Liver (tissue), 9 donors: ENCODE results near the gene BRI3. TPM values are rescaled to one million over a fixed set of nuclear protein-coding genes. Genes with fewer than 3 reads are reported as not detected.

Source experiments
- DNase-seq: peaks from one replicate; pipeline ENCODE4 v3.0.0-alpha.2; 2017; ENCODE audit warnings: low spot score
- H3K27ac ChIP-seq, 2 donors: one replicate each; pipeline ENCODE4 v1.7.0; 2013; ENCODE audit warnings: inconsistent platforms in 2 of 2, low read length in 2 of 2, control low read depth in 1 of 2, low read depth in 1 of 2, mild to moderate bottlenecking in 1 of 2
- H3K27me3 ChIP-seq, 4 donors: one replicate each; pipeline versions ENCODE4 v1.6.1 to v1.7.0; 2013; ENCODE audit warnings: low read length in 3 of 4, inconsistent platforms in 1 of 4, mild to moderate bottlenecking in 1 of 4, moderate library complexity in 1 of 4; ENCODE audit not compliant: control insufficient read depth in 4 of 4, insufficient read depth in 4 of 4
- H3K36me3 ChIP-seq, 4 donors: one replicate each; pipeline versions ENCODE4 v1.6.1 to v1.7.0; 2013; ENCODE audit warnings: low read length in 3 of 4, mild to moderate bottlenecking in 3 of 4, low read depth in 1 of 4, moderate library complexity in 1 of 4; ENCODE audit not compliant: control insufficient read depth in 4 of 4, insufficient read depth in 3 of 4
- H3K4me1 ChIP-seq, 4 donors: one replicate each; pipeline versions ENCODE4 v1.6.1 to v1.7.0; 2013; ENCODE audit warnings: low read length in 3 of 4, mild to moderate bottlenecking in 3 of 4, moderate library complexity in 1 of 4; ENCODE audit not compliant: control insufficient read depth in 4 of 4, insufficient read depth in 4 of 4
- H3K4me3 ChIP-seq, 3 donors: one replicate each; pipeline versions ENCODE4 v1.6.1 to v1.7.0; 2013; ENCODE audit warnings: low read length in 3 of 3, control low read depth in 1 of 3, low read depth in 1 of 3, mild to moderate bottlenecking in 1 of 3
- H3K9ac ChIP-seq, 2 donors: one replicate each; pipeline ENCODE4 v1.7.0; 2013; ENCODE audit warnings: low read length in 2 of 2, mild to moderate bottlenecking in 2 of 2, moderate library complexity in 2 of 2, control low read depth in 1 of 2, low read depth in 1 of 2
- H3K9me3 ChIP-seq, 4 donors: one replicate each; pipeline versions ENCODE4 v1.6.1 to v1.7.0; 2013; ENCODE audit warnings: low read length in 3 of 4; ENCODE audit not compliant: control insufficient read depth in 4 of 4
- CTCF ChIP-seq: fragments of 150-350 bp; IDR thresholded peaks from 2 replicates; pipeline ENCODE4 v1.5.1; 2017; ENCODE audit warnings: improper control_type of control experiment, low read depth, low read length; ENCODE audit not compliant: missing input control
- EGR1 ChIP-seq, 2 donors: IDR thresholded peaks; 2 replicates each; pipeline ENCODE4 v1.6.1; 2016 to 2018; ENCODE audit warnings: antibody characterized with exemption in 2 of 2, low read depth in 2 of 2
- FOXA2 ChIP-seq: IDR thresholded peaks from 2 replicates; pipeline ENCODE4 v1.6.1; 2016; ENCODE audit warnings: antibody characterized with exemption
- GABPA ChIP-seq, 2 donors: IDR thresholded peaks in 1 of 2; conservative IDR thresholded peaks in 1 of 2; 2 replicates each; pipeline ENCODE4 v1.6.1; 2016; ENCODE audit warnings: antibody characterized with exemption in 2 of 2, mild to moderate bottlenecking in 1 of 2, moderate library complexity in 1 of 2
- HNF4A ChIP-seq, 2 donors: conservative IDR thresholded peaks; 2 replicates each; pipeline ENCODE4 v1.6.1; 2016; ENCODE audit warnings: antibody characterized with exemption in 2 of 2, mild to moderate bottlenecking in 2 of 2
- HNF4G ChIP-seq: IDR thresholded peaks from 2 replicates; pipeline ENCODE4 v1.6.1; 2016; ENCODE audit warnings: antibody characterized with exemption
- JUND ChIP-seq, 2 donors: IDR thresholded peaks; 2 replicates each; pipeline ENCODE4 v1.6.1; 2016; ENCODE audit warnings: antibody characterized with exemption in 2 of 2
- MAX ChIP-seq: IDR thresholded peaks from 2 replicates; pipeline ENCODE4 v1.6.1; 2016; ENCODE audit warnings: antibody characterized with exemption
- NR2F2 ChIP-seq: IDR thresholded peaks from 2 replicates; pipeline ENCODE4 v1.6.1; 2016; ENCODE audit warnings: antibody characterized with exemption
- RXRA ChIP-seq, 2 donors: IDR thresholded peaks; 2 replicates each; pipeline ENCODE4 v1.6.1; 2017 to 2018; ENCODE audit warnings: antibody characterized with exemption in 2 of 2, mild to moderate bottlenecking in 1 of 2
- TAF1 ChIP-seq: conservative IDR thresholded peaks from 2 replicates; pipeline ENCODE4 v1.6.1; 2016; ENCODE audit warnings: antibody characterized with exemption, mild to moderate bottlenecking
- YY1 ChIP-seq: IDR thresholded peaks from 2 replicates; pipeline ENCODE4 v1.6.1; 2016; ENCODE audit warnings: antibody characterized with exemption, mild to moderate bottlenecking
- ZBTB33 ChIP-seq: IDR thresholded peaks from 2 replicates; pipeline ENCODE4 v1.6.1; 2016; ENCODE audit warnings: antibody characterized with exemption
- WGBS: extraction: QIAGEN DNeasy Blood & Tissue Kit; methylation state at CpG from one replicate; pipeline ENCODE4 v1.1.7; 2013; 5-methylcytosine and 5-hydroxymethylcytosine counted together
- polyA plus RNA-seq, 2 donors: library from polyadenylated mRNA; stranded (reverse) in 1 of 2; unstranded in 1 of 2; fragments of 200-250 nt in 1 of 2; fragments of >200 nt in 1 of 2; fragmentation: Nextera tagmentation in 1 of 2; extraction: Ambion mirVana in 1 of 2; gene quantifications; one replicate each; pipeline versions ENCODE4 v1.2.1 to v1.2.3, GENCODE V29; 2013 to 2015
- total RNA-seq, 2 donors: library from RNA; depleted of rRNA; stranded (reverse); fragments of >200 nt; gene quantifications; one replicate each; pipeline ENCODE4 v1.2.3, GENCODE V29; 2014
- TF ChIP-seq, protein P1 (sequence below): IDR thresholded peaks from 2 replicates; pipeline ENCODE4 v1.6.1; 2016; ENCODE audit warnings: antibody characterized with exemption, mild to moderate bottlenecking
- TF ChIP-seq, protein P2 (sequence below): IDR thresholded peaks from 2 replicates; pipeline ENCODE4 v1.6.1; 2016; ENCODE audit warnings: antibody characterized with exemption
- donor health status: healthy.
- donor health status: healthy.
- donor health status: healthy.
- donor health status: healthy.
- donor health status: healthy.

Gene BRI3
- total and polyA plus RNA-seq, 4 donors: 14.0 to 80.4 (median 49.7) TPM

DNA sequence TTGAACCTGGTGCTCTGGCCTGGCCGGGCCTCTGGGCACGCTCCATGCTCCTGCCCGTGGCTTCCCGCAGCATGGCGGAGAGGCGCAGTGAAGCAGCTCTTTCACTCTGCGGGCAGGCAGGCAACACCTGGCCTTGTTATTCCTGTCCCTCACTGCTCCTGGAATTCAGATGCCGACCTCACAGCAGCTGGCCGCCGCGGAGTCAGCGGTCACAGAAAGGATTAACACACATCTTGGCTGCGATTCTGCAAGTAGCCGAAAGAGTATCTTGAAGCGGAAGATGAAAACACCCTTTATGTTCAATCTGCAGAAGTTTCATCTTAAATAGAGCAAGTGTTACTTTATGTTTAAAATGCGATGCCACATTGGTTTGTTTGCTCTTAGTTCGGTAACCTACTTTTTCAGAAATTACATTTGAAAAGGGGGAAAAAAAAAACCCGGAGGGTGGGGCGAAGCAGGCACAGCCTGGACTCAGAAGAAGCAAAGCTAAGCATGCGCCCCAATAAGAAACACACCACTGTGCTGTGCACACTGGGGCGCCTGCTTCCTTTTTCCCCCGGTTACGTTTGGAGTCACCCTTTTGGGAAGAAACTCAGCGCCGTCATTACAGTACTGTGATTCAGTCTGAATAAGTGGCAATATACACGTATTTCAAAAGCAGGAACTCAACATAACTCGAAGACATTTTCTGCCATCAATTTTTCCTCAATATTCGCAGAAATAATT is 42.3 kb downstream of the BRI3 start:
- no peak overlapping the region for H3K27ac ChIP-seq
- H3K4me1 ChIP-seq: no peaks in the 10 kb centered on the region
- H3K27me3 ChIP-seq: no peaks in the 10 kb centered on the region
- H3K9me3 ChIP-seq: no peaks in the 10 kb centered on the region
- no peak overlapping the region for H3K9ac ChIP-seq
- TF ChIP-seq GABPA (IDR thresholded peaks at IDR 0.05 in 1 of 2, conservative IDR thresholded peaks at IDR 0.05 in 1 of 2): no peak
- TF ChIP-seq TAF1: no peak
- TF ChIP-seq NR2F2: no peak
- TF ChIP-seq MAX: no peak
- TF ChIP-seq FOXA2: no peak
- TF ChIP-seq JUND (IDR thresholded peaks at IDR 0.05): no peak
- no peak for TF ChIP-seq CTCF
- TF ChIP-seq HNF4G: no peak
- TF ChIP-seq RXRA (IDR thresholded peaks at IDR 0.05): no peak
- 83% methylated on average over 28 of the region's 28 CpGs for WGBS
- no peak overlapping the region for H3K4me3 ChIP-seq
- DNase-seq: no peak
- H3K36me3 ChIP-seq: no peaks in the 10 kb centered on the region

DNA sequence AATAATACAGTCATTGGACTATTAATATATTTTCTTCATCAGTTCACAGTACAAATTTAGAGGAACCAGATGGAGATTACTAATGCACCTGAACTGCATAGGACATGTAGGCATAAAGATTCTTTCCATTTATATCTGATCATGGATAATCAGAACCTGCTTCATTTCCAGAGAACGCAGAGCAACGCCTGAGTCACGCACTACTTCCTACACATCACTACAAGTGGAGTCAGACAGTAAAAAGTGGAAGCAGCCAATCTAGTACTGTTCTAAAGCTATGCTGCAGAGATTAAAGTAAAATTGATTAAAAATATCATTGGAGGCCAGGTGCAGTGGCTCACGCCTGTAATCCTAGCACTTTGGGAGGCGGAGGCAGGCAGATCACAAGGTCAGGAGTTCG is 43.3 kb downstream of the BRI3 start:
- Histone ChIP-seq H3K27ac (no peak overlapping the region), H3K36me3 (no peaks in the 10 kb centered on the region), H3K9me3 (no peaks in the 10 kb centered on the region), H3K4me1 (no peaks in the 10 kb centered on the region), H3K4me3 (no peak overlapping the region), H3K27me3 (no peaks in the 10 kb centered on the region), H3K9ac (no peak overlapping the region)
- no peak for TF ChIP-seq ZBTB33
- no peak for TF ChIP-seq NR2F2
- TF ChIP-seq HNF4A (conservative IDR thresholded peaks at IDR 0.05): no peak
- TF ChIP-seq, protein P1, sequence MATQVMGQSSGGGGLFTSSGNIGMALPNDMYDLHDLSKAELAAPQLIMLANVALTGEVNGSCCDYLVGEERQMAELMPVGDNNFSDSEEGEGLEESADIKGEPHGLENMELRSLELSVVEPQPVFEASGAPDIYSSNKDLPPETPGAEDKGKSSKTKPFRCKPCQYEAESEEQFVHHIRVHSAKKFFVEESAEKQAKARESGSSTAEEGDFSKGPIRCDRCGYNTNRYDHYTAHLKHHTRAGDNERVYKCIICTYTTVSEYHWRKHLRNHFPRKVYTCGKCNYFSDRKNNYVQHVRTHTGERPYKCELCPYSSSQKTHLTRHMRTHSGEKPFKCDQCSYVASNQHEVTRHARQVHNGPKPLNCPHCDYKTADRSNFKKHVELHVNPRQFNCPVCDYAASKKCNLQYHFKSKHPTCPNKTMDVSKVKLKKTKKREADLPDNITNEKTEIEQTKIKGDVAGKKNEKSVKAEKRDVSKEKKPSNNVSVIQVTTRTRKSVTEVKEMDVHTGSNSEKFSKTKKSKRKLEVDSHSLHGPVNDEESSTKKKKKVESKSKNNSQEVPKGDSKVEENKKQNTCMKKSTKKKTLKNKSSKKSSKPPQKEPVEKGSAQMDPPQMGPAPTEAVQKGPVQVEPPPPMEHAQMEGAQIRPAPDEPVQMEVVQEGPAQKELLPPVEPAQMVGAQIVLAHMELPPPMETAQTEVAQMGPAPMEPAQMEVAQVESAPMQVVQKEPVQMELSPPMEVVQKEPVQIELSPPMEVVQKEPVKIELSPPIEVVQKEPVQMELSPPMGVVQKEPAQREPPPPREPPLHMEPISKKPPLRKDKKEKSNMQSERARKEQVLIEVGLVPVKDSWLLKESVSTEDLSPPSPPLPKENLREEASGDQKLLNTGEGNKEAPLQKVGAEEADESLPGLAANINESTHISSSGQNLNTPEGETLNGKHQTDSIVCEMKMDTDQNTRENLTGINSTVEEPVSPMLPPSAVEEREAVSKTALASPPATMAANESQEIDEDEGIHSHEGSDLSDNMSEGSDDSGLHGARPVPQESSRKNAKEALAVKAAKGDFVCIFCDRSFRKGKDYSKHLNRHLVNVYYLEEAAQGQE: no peak
- TF ChIP-seq JUND (IDR thresholded peaks at IDR 0.05): no peak
- TF ChIP-seq RXRA (IDR thresholded peaks at IDR 0.05): no peak
- no peak for TF ChIP-seq HNF4G
- no peak for TF ChIP-seq YY1
- TF ChIP-seq, protein P2, sequence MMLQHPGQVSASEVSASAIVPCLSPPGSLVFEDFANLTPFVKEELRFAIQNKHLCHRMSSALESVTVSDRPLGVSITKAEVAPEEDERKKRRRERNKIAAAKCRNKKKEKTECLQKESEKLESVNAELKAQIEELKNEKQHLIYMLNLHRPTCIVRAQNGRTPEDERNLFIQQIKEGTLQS: no peak
- TF ChIP-seq FOXA2: no peak
- no peak for TF ChIP-seq EGR1 (IDR thresholded peaks at IDR 0.05; ENCODE audit: low read depth in 2 of 2)
- no peak for TF ChIP-seq GABPA (IDR thresholded peaks at IDR 0.05 in 1 of 2, conservative IDR thresholded peaks at IDR 0.05 in 1 of 2)
- 95% methylated on average over 6 of the region's 6 CpGs for WGBS
- DNase-seq: no peak
